ENCODE data around the gene MGAT1.
A peak's percentile ranks its signal among the peaks of the same experiment; 100 is the strongest.

MGAT1 gene

DNA sequence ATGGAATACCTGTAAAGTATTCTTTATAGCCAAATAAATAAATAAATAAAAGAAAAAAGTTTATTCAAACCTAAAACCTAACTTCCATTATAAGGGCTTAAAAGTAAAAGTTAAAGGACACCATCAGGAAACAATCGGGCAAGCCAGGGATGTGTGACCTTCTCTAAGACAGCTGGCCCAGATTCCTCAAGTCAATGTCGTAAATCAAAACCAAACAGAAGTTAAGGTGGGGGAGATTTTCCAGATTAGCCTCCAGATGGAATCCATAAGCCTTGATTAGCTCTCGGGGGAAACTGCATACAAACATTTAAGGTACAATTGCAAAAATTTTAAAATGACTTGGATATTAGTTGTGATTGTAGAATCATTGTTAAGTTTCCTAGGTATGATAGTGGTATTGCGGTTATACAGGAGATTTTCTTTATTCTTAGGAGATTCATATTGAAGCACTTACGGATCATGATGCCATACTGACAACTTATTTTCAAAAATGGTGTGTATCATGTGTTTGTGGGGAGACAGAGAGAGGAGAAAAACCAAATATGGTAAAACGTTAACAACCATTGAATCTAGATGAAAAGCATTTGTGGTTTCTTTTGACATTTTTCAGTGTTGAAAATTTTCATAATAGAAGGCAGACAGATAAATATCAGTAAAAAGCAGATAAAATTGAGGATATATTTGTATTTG is 21.5 kb upstream of the MGAT1 start:
- no peak for DNase-seq

DNA sequence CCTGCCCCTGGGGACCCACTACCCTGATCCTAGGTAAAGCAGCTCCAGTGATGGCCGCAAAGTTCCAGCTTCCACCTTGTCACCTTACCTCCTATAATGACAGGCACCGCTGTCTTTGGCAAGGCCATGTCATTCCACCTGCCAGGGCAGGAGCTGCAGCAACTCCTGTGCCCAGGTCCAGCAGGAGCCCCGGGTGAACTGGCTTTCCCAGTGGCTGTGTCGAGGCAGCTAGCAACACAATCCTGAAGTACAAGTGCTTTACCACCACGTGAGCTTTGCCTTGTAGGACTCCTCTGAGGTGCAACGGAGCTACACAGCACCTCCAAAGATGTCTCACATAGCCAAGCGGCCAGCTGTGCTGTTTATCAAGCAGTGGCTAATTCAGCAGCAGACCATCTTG is 20.7 kb upstream of the MGAT1 start:
- DNase-seq, result no peak

DNA sequence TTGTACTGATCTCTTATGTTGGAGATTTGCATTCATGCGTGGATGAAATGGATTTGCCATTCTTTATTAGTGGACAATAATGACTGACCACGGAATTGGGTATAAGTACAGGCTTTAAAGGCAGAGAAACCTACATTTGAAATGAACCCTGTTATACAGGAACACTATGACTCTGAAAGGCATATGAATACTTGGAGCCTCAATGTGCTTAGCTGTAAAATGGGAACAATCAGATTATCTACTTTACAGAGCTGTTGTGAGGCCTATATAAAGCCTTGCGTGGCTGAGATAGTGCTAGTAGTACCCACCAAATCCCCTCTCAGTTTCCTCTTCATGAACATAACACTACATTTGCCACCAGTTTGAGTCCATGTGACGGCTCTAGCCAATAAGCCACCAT is 18.9 kb upstream of the MGAT1 start:
- no peak for DNase-seq

- DNase-seq, result no peak
Observed at GRCh38 chr5:180820788-180821321, 18.2 kb upstream of the MGAT1 start.

GRCh38 chr5:180818677-180819341 is 16.2 kb upstream of the MGAT1 start:
- DNase-seq, result no peak

GRCh38 chr5:180817893-180818674 is 15.5 kb upstream of the MGAT1 start:
- no peak for DNase-seq

GRCh38 chr5:180816608-180817534 is 14.3 kb upstream of the MGAT1 start:
- DNase-seq, result no peak

GRCh38 chr5:180815293-180815917 is 12.8 kb upstream of the MGAT1 start:
- DNase-seq, result no peak

DNA sequence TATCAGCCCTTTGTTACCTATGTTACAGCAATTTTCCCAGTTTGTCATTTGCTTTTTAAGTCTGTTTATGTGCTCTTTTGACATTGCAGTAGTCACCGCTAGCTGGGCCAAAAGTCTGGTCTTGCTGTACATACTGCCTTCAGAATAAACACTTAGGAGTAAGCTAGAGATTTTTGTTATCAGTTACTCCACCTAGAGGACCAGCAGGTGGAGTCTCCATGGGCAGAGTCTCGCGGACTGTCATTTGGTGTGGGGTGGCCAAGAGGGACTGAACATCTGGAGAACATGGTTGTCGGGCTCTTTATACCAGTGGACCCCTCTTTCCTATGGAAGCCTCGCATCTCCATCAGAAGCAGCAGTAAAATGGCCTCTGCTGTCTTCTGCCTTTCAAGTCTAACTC is 10.8 kb upstream of the MGAT1 start:
- DNase-seq, result no peak

DNA sequence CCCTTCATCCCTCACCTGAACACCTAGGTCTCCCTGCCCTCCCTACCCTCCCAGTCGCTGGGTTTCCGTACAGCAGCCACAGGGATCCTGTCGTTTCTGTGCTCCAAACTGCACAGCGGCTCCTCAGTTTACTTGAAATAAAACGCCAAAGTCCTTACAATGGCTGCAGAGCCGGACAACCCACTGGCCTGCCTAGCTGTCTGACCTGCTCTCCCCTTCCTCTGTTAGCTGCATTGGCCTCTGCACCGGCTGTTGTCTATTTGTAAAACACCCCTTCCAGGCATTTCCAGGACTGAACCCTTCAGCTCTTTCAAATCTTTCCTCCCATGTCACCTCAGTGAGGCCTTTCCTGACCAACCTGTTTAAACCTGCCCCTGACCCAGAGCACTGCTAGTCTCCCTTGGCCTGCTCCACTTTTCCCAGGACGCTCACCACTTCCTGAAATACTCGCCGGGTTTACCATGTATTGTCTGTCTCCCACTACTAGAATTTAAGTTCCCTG is 9.1 kb upstream of the MGAT1 start:
- no peak for DNase-seq

DNA sequence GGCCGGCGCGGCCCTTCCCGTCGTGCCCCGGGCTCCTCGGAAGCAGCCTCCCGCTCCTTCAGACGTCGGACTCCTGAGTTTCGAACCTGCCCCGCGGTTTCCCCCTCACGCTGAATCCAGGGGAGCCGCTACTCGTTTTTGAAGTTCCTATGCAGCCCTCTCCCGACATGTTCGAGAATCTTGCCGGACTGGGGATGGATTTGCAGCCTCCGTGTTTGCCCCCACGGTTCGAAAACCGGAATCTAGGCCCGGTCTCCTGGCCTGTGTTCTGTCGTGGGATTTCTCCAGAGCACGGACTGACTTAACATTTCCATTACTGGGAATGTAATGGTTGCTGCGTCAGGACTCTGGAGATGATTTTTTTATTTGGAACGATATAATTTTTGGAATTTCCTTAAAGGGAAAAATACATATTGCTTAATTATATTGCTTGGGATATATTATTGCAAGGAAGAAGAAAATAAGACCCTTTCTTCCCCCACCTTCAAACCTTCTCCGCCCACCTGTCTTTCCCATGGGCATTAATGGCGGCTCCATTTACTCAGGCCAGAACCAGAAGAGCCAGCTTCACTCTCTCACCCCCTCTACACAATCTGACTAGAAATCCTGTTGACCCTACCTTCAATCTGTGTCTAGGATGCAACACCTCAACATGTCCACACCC is 8.5 kb upstream of the MGAT1 start:
- no peak for DNase-seq

DNA sequence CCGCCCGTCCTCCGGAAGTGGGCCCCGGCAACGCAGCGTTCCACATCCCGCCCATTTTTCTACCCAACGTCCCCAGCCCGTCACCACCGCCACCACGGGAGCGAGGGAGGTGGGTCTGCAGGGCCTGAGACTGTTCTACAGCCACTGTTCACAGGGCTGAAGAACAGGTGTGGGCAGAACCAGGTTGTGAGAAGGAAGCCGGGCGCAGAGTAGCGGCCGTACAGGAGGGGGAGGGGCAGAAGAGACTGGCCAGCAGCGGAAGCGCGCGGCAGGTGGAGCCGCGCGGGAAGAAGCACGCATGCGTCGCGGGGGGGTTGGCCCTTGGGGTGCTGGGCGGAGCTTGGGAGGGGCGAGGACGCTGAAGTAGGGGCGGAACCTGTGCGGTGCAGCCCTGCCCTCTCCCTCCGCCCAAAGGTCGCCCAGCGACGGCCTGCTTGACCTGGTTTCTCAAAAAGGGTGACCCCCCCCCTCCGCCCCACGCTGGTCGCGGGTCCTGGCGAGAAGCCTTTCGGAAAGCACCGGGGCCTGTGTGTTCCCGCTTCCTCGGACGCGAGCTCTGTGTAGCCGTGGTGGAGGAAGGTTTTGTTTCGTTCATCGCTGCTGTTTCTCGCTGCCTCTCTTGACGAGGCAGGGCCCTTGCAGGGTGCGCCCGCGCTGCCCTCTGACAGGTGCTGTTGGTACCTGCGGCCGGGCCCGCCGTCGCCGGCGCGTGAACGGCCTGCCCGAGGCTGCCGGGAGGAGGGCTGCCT is 7.8 kb upstream of the MGAT1 start:
- DNase-seq, result peak; percentile 96

GRCh38 chr5:180809403-180810209 is 7.0 kb upstream of the MGAT1 start:
- DNase-seq, result peak; percentile 96

GRCh38 chr5:180808461-180809000 is 5.9 kb upstream of the MGAT1 start:
- no peak for DNase-seq

DNA sequence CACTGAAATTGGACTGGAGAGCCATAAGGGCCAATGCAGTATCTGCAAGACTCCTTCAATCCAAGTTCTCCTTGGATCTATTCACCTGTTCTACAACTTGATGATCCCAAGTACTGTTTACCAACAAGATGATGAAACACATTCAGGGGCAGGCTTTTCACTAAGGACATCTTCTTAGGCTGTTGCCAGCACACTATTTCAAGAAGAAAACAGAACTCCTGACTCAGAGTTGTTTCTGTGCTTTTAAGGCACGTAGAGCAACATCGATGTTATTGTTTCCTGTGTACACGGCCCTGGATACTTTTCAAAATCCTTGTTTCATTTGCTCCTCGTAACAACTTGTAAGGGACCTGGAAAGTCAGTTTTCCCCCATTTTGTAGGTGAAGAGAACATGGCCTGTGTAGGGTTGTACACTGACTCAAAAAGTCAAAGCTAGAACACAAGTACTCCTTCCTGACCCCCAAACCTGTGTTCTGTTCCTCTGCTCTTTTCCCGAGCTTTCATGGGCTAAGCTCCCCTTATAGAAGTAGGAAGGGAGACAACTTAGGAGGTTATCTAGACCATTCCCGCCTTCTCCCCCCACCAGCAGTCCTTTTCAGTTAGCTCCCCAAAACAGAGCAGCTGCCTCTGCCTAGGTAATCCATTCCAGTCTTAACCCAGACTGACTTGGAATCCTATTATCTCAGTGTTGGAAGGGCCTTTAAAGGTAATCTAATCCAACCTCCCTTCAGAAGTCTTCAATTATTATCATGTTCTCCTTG is 5.2 kb upstream of the MGAT1 start:
- no peak for DNase-seq

DNA sequence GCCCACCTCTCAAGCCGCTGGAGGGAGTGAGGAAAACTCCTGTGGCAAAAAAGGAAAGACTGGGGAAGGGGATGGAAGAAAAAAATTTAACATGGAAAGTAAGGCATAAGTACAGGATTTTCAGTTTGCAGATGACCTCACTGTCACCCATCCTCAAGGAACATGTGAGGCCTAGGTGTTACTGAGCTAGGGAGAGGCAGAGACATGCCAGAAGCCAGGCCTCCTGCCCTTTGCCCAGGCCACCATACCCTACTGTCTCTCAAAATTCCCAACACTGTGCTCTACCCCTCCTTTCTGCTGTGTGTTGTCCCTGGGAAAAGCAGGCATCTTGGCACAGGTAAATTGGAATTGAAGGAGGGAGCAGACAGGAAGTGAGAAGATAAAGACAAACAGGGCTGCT is 4.4 kb upstream of the MGAT1 start:
- DNase-seq, result no peak

- no peak for DNase-seq
Observed at GRCh38 chr5:180806351-180807011, 3.9 kb upstream of the MGAT1 start.

GRCh38 chr5:180804129-180804618 is 1.6 kb upstream of the MGAT1 start:
- DNase-seq, result peak; percentile 46
